ENCODE data around the gene IL17RC. TPM values are rescaled to one million over a fixed set of nuclear protein-coding genes. Genes with fewer than 3 reads are reported as not detected.

IL17RC gene
- total RNA-seq, 1 experiment from 2014 or later, result 6.8 TPM

DNA sequence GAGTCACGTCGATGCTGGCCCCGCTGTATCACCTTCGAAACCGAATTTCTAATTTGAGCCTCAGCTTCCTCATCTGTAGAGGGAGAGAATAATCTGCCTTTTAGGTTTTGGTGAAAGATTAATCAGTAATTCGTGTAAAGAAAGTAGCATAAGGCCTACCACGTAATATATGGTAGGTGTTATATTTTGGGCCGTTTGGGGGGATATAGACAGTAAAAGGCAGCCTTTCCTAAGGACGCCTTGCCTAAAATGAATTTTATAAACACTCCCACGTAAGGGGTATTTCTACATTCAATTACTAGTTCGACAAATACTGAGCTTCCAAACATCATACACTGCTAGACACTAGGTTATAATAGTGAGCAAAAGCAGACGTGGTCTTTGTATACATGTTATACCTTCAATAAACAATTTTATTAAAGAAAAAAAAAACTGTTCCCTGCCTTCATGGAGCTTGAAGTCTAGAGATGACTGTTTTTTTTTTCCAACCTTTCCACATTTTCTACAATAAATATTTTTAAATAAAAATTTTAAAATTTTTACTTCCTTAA is 25.8 kb upstream of the IL17RC start:
- peaks cover 15 to 30% (median 29%) of the 10 kb centered on the region in 3 experiments for H3K36me3 Mint-ChIP-seq (ENCODE audit: insufficient read depth in 1 of 3, low read depth in 3 of 3)
- no peak overlapping the region for H2BK12ac ChIP-seq (ENCODE audit: insufficient read length, low read depth, low read length)
- no peak overlapping the region for H3K56ac ChIP-seq (ENCODE audit: insufficient read length, low read depth, low read length)
- H3K4me3 Mint-ChIP-seq, result peak overlapping the region; percentile 97 to 98
- no peak overlapping the region for H3K27ac ChIP-seq (ENCODE audit: insufficient read length, low read depth, low read length)
- no peak overlapping the region for H4K5ac ChIP-seq (ENCODE audit: insufficient read length, low read depth, low read length)
- H3K27ac Mint-ChIP-seq, result peak overlapping the region in 1 of 3 experiments; percentile 98; a peak in 2 of 7 replicates
- no peak overlapping the region for H2BK15ac ChIP-seq (ENCODE audit: low read depth, low read length)
- H2BK20ac ChIP-seq (ENCODE audit: low read depth, low read length, poor library complexity, severe bottlenecking), result no peak overlapping the region
- no peaks in the 10 kb centered on the region; the same call in 1 of the 2 replicates for H3K27me3 ChIP-seq (ENCODE audit: insufficient read depth, low read length)
- H3K9me3 ChIP-seq (ENCODE audit: control insufficient read depth, low read depth, low read length), result no peaks in the 10 kb centered on the region
- H3K9ac ChIP-seq (ENCODE audit: extremely low read depth, insufficient read length, low read length), result peak overlapping the region; percentile 85
- H4K91ac ChIP-seq (ENCODE audit: insufficient read length, low read depth, low read length), result no peak overlapping the region
- H3K4ac ChIP-seq (ENCODE audit: low read depth, low read length), result no peak overlapping the region
- H3K27me3 Mint-ChIP-seq (ENCODE audit: low read depth), result no peaks in the 10 kb centered on the region; the same call in 1 of the 2 replicates
- peak overlapping the region; percentile 88 for H3K14ac ChIP-seq (ENCODE audit: insufficient read depth, low read length)
- H3K4me1 ChIP-seq (ENCODE audit: insufficient read depth, low read length), result no peaks in the 10 kb centered on the region
- peak overlapping the region; percentile 59 for H3K18ac ChIP-seq (ENCODE audit: insufficient read length, low read depth, low read length)
- H3K9me3 Mint-ChIP-seq, result no peaks in the 10 kb centered on the region
- H3K79me2 ChIP-seq (ENCODE audit: insufficient read depth, low read length), result peaks cover 6% of the 10 kb centered on the region; the same call in 1 of the 2 replicates
- H3K79me1 ChIP-seq (ENCODE audit: insufficient read depth, low read depth, low read length, poor library complexity, severe bottlenecking), result peaks cover 6% of the 10 kb centered on the region
- H3K4me1 Mint-ChIP-seq, result peaks cover 1 to 10% of the 10 kb centered on the region in 2 experiments; a peak in 2 of 4 replicates
- peak overlapping the region; percentile 83 for H3K4me2 ChIP-seq (ENCODE audit: insufficient read depth, insufficient read length, low read length)
- no peak overlapping the region for H2AK5ac ChIP-seq (ENCODE audit: insufficient read length, low read length)
- no peak overlapping the region for H2BK120ac ChIP-seq (ENCODE audit: low read depth, low read length, poor library complexity, severe bottlenecking)
- no peak overlapping the region for H2AFZ ChIP-seq (ENCODE audit: low read length)
- no peak for DNase-seq
- no peak overlapping the region for H3K23ac ChIP-seq (ENCODE audit: insufficient read length, low read depth, low read length)
- WGBS (ENCODE audit: extremely low coverage, insufficient read length, low lambda C conversion rate), result no CpG with 5 or more reads among the region's 12 CpGs
- no peak overlapping the region for H3T11ph ChIP-seq (ENCODE audit: low read length)
- TF ChIP-seq, protein P1, sequence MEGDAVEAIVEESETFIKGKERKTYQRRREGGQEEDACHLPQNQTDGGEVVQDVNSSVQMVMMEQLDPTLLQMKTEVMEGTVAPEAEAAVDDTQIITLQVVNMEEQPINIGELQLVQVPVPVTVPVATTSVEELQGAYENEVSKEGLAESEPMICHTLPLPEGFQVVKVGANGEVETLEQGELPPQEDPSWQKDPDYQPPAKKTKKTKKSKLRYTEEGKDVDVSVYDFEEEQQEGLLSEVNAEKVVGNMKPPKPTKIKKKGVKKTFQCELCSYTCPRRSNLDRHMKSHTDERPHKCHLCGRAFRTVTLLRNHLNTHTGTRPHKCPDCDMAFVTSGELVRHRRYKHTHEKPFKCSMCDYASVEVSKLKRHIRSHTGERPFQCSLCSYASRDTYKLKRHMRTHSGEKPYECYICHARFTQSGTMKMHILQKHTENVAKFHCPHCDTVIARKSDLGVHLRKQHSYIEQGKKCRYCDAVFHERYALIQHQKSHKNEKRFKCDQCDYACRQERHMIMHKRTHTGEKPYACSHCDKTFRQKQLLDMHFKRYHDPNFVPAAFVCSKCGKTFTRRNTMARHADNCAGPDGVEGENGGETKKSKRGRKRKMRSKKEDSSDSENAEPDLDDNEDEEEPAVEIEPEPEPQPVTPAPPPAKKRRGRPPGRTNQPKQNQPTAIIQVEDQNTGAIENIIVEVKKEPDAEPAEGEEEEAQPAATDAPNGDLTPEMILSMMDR (conservative IDR thresholded peaks at IDR 0.05), result no peak
- H4K20me1 ChIP-seq (ENCODE audit: control insufficient read depth, insufficient read depth, insufficient read length), result no peaks in the 10 kb centered on the region
- no peak overlapping the region for H2BK5ac ChIP-seq (ENCODE audit: insufficient read length, low read length)
- H4K8ac ChIP-seq (replicated peaks; ENCODE audit: insufficient read length, low read depth, low read length), result no peak overlapping the region
- H3K23me2 ChIP-seq (ENCODE audit: insufficient read length, low read depth, low read length, poor library complexity, severe bottlenecking), result no peaks in the 10 kb centered on the region

All from H9 (cell line).